ENCODE data around the gene XRCC4.
A peak's percentile ranks its signal among the peaks of the same experiment; 100 is the strongest.

Gene XRCC4

GRCh38 chr5:83396662-83397061 lies 319.3 kb downstream of the XRCC4 start:
- DNase-seq = no peak

GRCh38 chr5:83397658-83398057 lies 320.3 kb downstream of the XRCC4 start:
- peak; percentile 36 for DNase-seq

- no peak for DNase-seq
Observed at GRCh38 chr5:83400241-83400640, 322.9 kb downstream of the XRCC4 start.

- no peak for DNase-seq
Observed at GRCh38 chr5:83400701-83401100, 323.4 kb downstream of the XRCC4 start.

GRCh38 chr5:83401122-83401731 lies 323.9 kb downstream of the XRCC4 start:
- no peak for DNase-seq

- DNase-seq = no peak
Observed at GRCh38 chr5:83401775-83402174, 324.4 kb downstream of the XRCC4 start.

All from NCI-H446 treated with DMSO at 0.1 percent for 48 hours (cell line).